GM23248 (cell line): ENCODE results near the gene HIBADH.

ENCODE experiments used
- EZH2 ChIP-seq: fragments of 200-600 bp; sonication (generic); IDR thresholded peaks from 2 replicates; pipeline ENCODE4 v1.6.1; 2018; ENCODE audit warnings: antibody characterized with exemption, mild to moderate bottlenecking; ENCODE audit not compliant: insufficient read depth, poor library complexity, severe bottlenecking
- EZH2phosphoT487 ChIP-seq: fragments of 200-600 bp; sonication (generic); IDR thresholded peaks from 2 replicates; pipeline ENCODE4 v1.6.1; 2018; ENCODE audit warnings: antibody characterized with exemption, moderate library complexity, mild to moderate bottlenecking, low read depth; ENCODE audit not compliant: insufficient read depth

DNA sequence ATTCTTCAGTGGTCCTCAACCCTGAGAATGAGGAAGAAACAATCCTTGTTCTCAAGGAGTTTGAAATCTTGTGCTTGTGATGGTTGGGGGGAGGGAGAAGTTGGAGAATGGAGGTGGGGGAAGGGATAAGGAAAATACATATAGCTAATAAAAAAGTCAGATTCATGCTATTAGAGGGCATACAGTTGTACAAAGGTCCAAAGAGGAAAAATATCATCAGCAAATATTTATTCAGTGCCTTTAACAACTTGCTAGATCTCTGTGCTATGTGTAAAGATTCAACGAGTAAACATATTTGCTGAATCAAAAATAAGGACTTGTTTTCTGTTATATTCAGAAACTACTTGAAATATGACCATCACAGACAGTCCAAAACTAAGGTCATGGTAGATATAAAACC, 114.4 kb downstream of the HIBADH start:
- TF ChIP-seq EZH2phosphoT487: no peak
- TF ChIP-seq EZH2: no peak
